NCI-H1092 treated with DMSO at 0.1 percent for 48 hours (cell line): ENCODE data around the gene LRRC14B.

Experiments
- DNase-seq: peaks from one replicate; lab custom pipeline; 2025; lab: John Stamatoyannopoulos, UW

LRRC14B gene

DNA sequence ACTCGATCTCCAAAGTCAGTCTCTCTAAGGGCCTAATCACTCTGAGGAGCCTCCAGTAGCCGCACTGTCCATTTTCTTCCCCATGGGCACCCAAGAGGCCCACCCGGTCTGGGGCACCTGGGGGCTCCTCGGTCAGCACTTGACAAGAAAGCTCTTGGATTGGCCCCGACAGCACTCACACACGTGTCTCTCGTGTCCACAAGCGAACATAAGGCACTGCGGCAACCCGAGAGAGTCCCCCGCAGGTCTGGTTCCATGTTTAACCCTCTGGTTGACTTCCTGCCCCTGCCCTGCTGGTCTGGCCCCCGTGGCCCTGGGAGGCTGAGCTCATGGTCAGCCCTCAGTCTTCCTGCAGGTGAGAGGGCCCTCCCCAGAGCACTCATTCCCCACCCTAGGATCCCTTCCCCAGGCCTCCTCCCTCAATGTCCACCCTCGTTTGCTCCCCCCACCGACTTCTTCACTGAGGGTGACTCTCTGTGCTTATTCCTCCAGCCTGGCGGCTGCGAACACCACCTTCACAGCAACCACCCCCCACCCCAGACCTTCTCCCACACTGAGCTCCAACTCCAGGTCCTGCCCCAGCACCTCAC, 16.3 kb upstream of the LRRC14B start:
- DNase-seq, result no peak

- DNase-seq, result no peak
Observed at GRCh38 chr5:176296-176823, 14.9 kb upstream of the LRRC14B start.

DNA sequence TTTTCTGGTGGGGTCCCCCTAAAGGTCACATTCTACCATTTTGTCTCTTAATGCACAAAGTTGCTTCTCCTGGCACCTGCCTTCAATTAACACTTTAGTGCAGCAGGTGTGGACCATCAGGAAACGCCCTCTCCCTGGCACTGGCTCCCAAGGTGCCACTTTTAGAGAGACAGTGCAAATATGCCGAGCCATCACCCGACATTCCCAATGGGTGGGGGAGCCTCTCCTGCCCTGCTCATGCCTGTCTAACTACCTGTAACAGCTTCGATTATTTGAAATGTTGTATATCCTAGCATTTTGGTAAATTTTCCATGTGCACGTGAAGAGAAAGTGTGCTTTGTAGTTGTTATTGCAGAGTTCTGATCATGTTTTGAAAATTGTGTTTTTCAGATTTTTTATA, 13.2 kb upstream of the LRRC14B start:
- DNase-seq, result no peak

GRCh38 chr5:179401-179800, 11.9 kb upstream of the LRRC14B start:
- no peak for DNase-seq

DNA sequence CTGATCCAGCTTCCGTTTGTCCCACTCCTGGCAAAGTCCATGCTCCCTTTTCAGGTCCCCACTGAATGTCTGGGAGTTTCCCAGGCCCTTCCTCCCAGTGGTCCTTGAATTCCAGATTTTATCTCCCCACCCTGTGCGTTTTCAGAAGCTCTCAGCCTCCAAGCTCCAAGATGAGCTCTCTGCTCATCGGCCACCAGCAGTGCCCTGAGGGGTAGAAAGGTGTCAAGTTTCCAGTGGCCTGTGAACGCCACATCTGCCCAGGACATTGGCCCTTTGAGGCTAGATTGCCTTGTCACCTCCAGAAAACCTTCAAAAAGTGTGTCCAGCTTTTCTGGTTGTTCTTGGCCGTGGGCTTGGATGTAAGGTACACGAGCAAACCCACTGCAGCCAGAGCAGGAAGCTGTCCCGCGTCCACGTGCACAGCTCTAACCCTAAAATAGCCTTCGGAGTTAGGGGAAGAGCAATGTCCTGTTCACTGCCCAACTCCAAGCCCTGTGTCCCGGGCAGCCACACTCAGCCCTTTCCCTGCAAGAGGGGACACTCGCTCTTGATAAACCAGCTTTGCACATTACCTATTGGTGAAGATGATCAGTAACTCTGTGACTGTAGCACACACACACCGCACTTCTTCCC, 10.9 kb upstream of the LRRC14B start:
- no peak for DNase-seq

DNA sequence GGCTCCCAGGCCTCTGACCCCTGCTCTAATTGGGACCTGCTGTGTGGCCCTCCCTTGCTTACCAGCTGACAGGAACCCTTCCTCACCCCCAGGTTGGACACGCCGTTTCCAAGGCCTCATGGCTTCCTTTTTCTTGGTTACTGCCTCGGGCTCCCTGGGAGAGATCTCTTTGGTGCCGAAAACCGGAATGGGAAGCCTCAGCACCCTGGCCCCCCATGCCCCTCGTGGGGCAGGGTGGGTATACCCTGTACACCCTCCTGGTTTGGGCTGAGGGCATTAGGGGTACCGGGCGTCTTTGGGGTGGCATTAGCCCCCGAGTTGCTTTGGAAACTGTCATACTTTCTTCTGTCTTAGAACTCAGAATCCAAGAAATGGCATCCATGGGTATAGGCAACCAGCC, 10.1 kb upstream of the LRRC14B start:
- no peak for DNase-seq

DNA sequence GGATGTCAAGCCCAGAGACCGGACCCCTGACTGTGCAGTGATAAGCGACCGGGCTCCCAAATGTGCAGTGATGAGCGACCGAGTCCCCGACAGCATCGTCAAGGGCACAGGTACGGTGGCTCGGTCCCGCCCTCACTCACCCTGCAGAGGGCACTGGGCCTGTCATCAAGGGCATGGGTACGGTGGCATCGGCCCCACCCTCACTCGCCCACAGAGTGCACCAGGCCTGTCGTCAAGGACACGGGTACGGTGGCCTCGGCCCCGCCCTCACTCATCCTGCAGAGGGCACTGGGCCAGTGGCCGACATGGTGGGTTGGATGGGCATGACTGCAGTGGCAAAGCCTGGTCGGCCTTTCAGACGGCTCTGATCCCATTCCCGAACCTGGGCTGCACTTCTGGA, 9.7 kb upstream of the LRRC14B start:
- no peak for DNase-seq

- DNase-seq, result no peak
Observed at GRCh38 chr5:182126-182525, 9.2 kb upstream of the LRRC14B start.

DNA sequence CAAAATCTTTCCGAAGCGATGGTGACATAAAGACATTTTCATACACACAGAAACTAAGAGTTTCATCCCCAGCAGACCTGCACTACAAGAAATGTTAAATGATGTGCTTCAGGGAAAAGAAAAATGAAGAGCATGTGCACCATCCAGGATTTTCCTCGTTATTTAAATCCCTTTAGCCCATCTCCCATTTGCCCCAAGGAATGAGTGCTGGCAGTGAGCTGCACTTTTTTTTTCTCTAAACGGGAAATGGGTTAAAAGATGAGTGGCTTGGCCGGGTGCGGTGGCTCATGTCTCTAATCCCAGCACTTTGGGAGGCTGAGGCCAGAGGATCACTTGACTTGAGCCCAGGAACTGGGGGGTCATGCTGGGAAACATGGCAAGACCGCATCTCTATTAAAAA, 6.8 kb upstream of the LRRC14B start:
- no peak for DNase-seq

DNA sequence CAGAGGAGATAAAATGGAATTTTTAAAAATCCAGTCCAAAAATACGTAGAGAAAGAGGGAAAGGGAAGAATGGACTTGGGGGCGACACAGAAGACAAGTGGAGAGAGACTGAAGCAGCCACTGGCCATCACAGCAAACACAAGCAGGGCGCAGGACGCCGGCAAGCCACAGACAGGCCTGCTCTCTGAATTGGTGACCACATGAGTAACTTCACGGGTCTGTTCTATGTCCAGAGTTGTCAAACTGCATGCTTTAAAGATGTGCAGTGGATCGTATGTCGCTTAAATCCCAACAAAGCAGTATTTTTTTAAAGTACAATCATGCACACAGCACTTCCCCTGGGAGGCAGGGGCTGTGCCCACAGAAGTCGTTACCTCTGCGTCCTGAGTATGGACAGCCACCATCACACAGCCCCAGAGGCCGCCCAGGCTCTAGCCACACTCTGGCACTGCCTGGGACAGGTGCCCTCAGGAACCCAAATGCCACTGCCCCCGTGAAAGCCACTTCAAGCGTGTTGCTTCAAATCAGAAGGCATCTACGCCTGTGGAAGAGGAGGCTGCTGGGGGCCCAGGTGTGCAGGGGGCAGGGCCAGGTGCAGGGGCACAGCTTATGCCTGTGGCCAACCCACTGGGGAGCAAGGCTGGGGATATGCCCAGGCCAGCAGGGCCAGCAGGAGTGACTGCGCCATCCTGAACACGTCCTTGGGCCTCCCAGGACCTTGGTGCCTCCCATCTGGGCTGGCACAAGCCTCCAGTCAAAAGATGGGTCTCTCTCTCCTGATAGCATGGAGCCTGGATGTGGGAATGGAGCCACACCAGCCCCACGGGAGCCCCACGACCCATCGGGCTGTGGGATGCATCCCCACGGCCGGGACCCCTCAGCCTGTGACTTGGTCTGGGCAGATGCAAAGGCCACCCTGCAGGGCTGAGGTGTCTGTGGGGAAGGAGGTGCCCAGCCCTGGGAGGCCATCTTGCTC, 5.9 kb upstream of the LRRC14B start:
- no peak for DNase-seq

DNA sequence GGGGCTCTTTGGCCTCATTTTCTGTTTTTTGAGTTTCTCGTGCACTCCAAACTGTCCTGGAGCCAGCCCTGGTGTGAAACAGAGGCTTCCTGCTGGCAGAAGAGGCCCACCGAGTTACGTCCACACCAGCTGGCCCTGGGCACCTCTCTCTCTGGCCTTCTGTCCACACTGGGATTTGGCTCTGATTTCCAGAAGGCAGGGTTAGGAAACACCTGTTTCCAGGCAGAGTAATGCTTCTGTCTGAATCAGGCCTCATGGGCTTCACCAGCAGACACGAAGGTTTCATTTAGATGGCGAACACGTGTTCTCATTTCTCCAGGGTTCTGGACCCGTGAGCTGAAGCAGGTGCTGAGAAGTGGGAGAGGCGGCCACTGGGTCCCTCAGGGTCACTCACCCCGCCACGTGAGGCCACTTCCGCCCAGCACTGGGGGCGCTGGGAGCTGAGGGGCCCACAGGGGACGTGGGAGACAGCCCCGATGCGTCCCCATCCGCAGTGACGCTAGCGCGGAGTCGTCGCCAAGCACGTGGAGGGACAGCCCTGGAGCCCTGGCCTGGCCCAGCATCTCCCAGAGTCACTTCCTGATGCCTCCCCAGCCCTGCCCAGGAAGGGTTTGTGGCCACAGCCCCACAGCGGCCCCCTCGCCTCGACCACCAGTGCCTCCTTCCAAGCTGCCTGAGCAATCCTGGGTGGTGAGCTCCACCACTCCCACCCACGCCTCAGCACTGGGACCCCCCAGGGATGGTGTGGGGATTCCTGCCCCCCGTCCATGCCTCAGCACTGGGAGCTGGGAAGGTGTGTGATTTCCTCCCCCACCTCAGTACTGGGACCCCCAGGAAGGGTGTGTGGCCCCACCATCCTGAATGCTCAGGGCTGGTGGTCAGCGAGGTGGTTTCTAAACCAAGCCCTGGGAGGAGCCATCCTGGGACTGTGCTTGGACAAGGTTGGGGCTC, 4.9 kb upstream of the LRRC14B start:
- no peak for DNase-seq

GRCh38 chr5:187042-187431, 4.3 kb upstream of the LRRC14B start:
- no peak for DNase-seq

DNA sequence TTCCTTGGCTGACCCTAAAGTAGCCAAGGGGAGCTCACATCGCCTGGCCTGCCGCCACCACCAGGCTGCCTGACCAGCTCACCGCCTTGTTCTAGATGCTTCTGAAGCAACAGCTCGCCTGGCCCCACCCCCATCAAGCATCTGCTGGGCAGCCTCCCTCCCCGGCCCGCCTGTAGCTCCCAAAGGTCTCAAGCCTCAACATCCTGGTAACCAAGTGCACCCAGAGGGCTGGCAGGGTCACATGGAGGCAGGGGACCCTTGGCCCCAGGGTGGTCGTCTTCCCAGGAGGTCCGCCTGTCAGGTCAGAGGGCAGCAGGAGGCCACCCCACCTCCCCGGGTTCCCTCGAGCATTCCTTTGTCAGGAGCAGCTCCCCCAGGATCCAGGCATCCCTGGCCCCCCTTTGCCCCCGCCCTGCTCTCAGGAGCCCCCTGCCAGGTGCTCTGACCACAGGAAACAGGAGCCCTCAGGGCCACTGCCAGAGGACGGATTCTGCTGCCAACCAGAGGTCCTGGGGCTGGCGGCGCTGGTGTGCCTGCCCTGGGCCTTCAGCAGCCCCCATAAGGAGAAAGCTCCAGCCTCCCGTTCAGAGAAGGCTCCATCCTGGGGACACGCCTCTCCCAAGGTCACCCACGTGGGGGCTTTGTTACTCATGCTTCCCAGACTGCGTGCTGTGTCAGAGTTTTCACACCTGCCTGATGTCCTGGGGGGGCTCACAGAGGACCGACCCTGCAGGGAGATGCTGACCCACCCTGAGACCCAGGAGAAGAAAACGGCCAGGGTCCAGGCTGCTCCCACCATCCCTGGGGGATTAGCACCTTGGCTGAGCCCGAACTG, 3.5 kb upstream of the LRRC14B start:
- no peak for DNase-seq

DNA sequence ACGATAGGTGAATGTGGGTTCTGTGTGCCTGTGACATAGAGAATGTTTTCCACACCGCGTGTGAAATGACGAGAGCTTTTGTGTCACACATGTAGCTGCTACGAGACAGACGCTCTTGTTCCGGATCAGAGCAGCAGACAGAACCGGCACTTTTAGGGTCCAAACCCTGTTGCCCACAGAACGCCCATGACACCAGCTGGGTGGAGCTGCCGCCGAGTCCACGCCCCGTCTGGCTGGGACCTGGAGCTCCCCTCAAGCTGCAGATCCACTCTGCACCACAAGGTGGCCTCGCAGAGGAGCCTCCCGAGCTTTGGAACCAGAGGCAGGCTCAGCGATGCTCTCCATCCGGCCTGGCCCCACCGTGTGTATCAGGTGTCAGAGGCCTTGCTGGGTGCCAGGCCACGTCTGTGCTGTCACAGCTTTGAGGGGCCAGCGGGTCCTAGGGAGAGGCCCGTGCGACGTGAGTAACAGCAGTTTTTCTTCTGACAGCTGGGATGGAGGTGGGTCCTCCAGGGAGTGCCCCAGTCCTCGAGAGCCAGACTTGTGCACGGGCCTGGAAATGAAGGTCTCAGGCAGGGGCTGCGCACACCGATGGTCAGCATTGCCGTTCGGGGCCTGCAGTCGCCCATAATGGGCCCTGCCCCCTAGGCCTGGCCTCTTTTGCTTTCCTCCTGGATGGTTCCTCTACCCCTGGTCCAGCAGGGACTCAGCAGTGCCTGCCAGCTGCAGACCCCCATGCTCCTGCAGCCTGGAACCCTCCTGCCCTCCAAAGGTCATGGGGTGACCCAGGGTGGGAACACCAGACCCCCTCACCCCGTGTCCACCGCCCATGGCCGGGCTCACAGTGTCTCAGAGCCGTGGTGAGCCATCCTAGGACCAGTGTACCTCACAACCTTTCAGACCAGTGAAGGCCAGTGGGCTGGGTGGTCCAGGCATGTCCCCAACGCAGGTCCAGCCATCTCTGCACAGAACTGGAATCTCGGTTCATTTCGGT, 2.5 kb upstream of the LRRC14B start:
- DNase-seq, result peak; percentile 79

DNA sequence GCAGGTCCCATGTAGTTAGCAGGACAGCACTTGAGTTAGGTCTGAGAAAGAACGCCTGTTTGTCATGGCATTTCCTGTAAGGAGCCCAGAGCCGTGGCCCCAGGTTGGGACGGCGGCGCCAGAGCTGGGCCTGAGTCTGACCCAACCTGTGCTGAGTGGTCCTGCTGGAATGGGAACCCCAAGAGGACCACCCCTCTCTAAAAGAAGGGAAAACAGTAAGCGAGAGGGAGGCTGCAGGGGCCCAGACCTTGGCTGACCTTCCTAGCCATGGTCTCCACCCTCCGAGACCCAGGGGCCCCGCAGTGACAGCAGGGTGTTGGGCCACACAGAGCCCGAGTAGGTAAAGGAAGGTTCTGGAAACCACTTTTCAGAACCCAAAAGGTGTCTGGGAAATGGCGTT, 1.8 kb upstream of the LRRC14B start:
- no peak for DNase-seq

DNA sequence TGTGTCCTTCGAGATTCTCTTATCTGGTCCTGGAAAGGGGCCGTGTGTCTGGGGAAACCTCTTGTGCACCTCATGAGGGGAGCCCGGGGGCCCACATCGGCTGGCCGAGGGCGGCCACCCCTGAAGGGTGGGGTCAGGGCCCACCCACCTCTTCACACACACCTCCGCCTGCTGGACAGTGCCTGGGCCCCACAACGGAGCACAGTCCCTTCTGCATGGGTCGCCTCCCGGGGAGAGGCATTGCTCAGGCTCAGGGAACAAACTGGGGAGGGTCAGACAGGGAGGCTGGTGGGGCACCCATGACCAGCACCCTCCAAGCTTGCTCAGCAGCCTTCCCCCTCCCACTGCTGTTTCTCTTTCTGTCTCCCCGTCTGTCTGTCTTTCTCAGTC, 1.3 kb upstream of the LRRC14B start:
- DNase-seq, result no peak

DNA sequence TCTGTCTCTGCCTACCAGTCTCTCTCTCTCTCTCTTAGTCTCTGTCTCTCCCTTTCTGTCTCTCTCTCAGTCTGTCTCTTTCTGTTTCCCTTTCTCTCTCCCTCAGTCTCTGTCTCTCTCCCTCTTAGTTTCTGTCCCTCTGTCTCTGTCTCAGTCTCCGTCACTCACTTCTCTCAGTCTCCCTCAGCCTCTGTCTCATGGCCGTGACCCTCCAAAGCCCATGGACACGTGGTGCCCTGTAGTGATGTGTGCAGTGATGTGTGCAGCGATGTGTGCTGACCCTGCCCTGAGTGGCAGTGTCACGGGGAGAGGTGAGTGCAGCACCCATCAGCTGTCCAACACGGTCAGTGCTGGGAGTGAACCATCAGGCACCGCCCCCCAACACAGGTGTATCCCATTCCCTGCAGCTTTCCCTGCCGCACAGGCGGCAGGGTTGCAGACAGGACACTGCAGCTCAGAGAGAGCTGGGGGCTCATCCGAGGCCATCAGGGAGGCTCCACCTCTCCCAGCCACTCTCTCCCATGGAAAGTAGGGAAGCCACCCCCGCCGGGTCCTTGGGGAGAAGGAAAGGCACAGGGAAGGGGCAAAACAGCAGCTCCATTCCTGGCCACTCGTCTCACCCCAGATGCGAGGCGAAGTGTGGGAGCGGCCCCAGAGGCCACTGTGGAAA, 794 bp upstream of the LRRC14B start:
- no peak for DNase-seq

- DNase-seq, result no peak
Observed at GRCh38 chr5:191949-192690, 825 bp downstream of the LRRC14B start.

- DNase-seq, result no peak
Observed at GRCh38 chr5:192691-192969, 1.3 kb downstream of the LRRC14B start.
